Measurements from ENCODE around the gene WDR72.

DNA sequence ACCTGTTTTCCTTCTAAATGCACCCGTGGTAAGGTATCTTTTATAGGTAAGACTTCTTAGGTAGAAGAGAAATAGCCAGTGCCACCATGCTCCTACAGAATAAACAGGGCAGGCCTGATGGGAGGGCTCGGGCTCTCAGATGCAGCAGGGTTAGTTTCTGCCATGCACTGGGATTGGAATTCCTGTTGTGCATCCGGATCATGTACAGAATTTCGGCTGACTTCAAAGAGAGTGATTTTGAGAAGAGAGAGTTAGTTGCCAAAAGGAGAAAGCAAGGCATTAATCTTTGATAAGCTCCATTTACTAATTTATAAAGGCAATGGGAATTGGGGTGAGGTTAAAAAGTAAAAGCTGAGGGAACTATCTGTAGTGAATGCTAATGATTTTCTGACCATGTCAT, 211.2 kb downstream of the WDR72 start:
- TF ChIP-seq RXRA (IDR thresholded peaks at IDR 0.05; ENCODE audit: borderline replicate concordance, low read depth) = no peak
- no peak for TF ChIP-seq GATA2 (CRISPR knock-in tag; IDR thresholded peaks at IDR 0.05)
